ENCODE results near the gene CORO2B.
A peak's percentile ranks its signal among the peaks of the same experiment; 100 is the strongest.

The CORO2B gene

GRCh38 chr15:68578175-68578979 lies 416 bp upstream of the CORO2B start:
- TF ChIP-seq, protein P1, sequence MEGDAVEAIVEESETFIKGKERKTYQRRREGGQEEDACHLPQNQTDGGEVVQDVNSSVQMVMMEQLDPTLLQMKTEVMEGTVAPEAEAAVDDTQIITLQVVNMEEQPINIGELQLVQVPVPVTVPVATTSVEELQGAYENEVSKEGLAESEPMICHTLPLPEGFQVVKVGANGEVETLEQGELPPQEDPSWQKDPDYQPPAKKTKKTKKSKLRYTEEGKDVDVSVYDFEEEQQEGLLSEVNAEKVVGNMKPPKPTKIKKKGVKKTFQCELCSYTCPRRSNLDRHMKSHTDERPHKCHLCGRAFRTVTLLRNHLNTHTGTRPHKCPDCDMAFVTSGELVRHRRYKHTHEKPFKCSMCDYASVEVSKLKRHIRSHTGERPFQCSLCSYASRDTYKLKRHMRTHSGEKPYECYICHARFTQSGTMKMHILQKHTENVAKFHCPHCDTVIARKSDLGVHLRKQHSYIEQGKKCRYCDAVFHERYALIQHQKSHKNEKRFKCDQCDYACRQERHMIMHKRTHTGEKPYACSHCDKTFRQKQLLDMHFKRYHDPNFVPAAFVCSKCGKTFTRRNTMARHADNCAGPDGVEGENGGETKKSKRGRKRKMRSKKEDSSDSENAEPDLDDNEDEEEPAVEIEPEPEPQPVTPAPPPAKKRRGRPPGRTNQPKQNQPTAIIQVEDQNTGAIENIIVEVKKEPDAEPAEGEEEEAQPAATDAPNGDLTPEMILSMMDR (IDR thresholded peaks at IDR 0.05; ENCODE audit: control insufficient read depth, insufficient read depth, low read depth, low read length, missing control alignments) = peak; percentile 41
- H3K4me3 ChIP-seq (ENCODE audit: control insufficient read depth, low read depth, low read length) = peak overlapping the region; percentile 40
- peak; percentile 10 for DNase-seq (ENCODE audit: low read depth)

- no peak overlapping the region for H3K4me3 ChIP-seq (ENCODE audit: control insufficient read depth, low read depth, low read length)
- TF ChIP-seq, protein P1 (IDR thresholded peaks at IDR 0.05; ENCODE audit: control insufficient read depth, insufficient read depth, low read depth, low read length, missing control alignments) = no peak
These were observed 1.5 kb downstream of the CORO2B start for GRCh38 chr15:68580026-68580882.

DNA sequence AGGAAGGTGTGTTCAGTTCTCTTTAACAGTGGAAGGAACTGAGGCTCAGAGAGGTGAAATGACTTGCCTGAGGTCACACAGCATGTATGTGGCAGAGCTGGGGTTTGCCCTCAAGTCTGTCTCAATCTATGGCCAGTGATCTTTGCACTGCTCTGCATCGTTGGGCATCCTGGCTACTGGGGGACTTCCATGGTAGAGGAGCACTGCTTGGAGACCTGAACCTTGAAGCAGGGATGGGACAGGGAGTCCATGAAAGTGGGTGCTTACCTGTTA lies 2.0 kb downstream of the CORO2B start:
- TF ChIP-seq, protein P1 (IDR thresholded peaks at IDR 0.05; ENCODE audit: control insufficient read depth, insufficient read depth, low read depth, low read length, missing control alignments) = no peak
- no peak overlapping the region for H3K4me3 ChIP-seq (ENCODE audit: control insufficient read depth, low read depth, low read length)
- no peak for DNase-seq (ENCODE audit: low read depth)

More at GRCh38 chr15:68580026-68580882, 1.5 kb downstream of the CORO2B start:
- DNase-seq (ENCODE audit: low read depth) = no peak

DNA sequence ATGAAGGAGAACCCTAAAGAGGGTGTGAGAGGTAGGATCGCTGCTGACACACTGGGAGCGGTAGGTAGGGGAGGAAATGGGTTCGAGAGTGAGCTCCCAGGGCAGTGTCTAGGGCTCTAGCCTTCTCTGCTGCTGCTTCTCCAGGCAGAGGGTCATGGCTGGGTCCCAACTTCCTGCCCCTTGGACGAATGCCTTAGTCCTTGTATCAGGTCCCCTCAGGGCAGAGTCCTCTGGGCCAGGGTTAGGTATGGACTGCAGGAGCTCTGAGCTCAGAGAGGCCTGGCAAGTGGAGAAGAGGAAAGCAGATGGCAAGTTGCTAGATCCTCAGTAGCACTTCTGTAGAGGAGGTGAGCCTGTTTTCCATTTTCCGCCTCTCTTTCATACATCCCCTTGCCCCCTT lies 2.9 kb downstream of the CORO2B start:
- no peak for DNase-seq (ENCODE audit: low read depth)
- TF ChIP-seq, protein P1 (IDR thresholded peaks at IDR 0.05; ENCODE audit: control insufficient read depth, insufficient read depth, low read depth, low read length, missing control alignments) = no peak
- H3K4me3 ChIP-seq (ENCODE audit: control insufficient read depth, low read depth, low read length) = no peak overlapping the region

- H3K4me3 ChIP-seq (ENCODE audit: control insufficient read depth, low read depth, low read length) = no peak overlapping the region
- TF ChIP-seq, protein P1 (IDR thresholded peaks at IDR 0.05; ENCODE audit: control insufficient read depth, insufficient read depth, low read depth, low read length, missing control alignments) = no peak
- DNase-seq (ENCODE audit: low read depth) = no peak
These were observed 3.4 kb downstream of the CORO2B start for GRCh38 chr15:68582236-68582635.

- DNase-seq (ENCODE audit: low read depth) = no peak
- no peak overlapping the region for H3K4me3 ChIP-seq (ENCODE audit: control insufficient read depth, low read depth, low read length)
- TF ChIP-seq, protein P1 (IDR thresholded peaks at IDR 0.05; ENCODE audit: control insufficient read depth, insufficient read depth, low read depth, low read length, missing control alignments) = no peak
These were observed 4.1 kb downstream of the CORO2B start for GRCh38 chr15:68582864-68583263.

Data from AG09309 (cell line).